Natural killer cell treated with Interleukin-12 subunit alpha and Interleukin-12 subunit beta and Interleukin-15 and Interleukin-18, amount 100 ng/mL, for 72 hours (primary cell): Measurements from ENCODE around the gene TNPO3. TPM values are rescaled to one million over a fixed set of nuclear protein-coding genes. Genes with fewer than 3 reads are reported as not detected.
A peak's percentile ranks its signal among the peaks of the same experiment; 100 is the strongest.

Experiments used
- ATAC-seq, 2 donors: fragments of 150-1000 bp; cut with Tn5 transposase in 1 of 2; sonication (Bioruptor Pico), chemical (Tn5 transposase) in 1 of 2; 2 replicates each; pipeline ENCODE4 v1.10.0; 2021
- DNase-seq: peaks from one replicate; pipeline ENCODE4 v3.0.0; 2022; ENCODE audit warnings: low spot score
- H3K27ac Mint-ChIP-seq, 2 donors: 1 replicate in 1 of 2; 2 replicates in 1 of 2; pipeline ENCODE4 v1.8.0; 2022; ENCODE audit warnings: mixed read lengths in 2 of 2, mild to moderate bottlenecking in 1 of 2, moderate library complexity in 1 of 2
- H3K27me3 Mint-ChIP-seq, 2 donors: 1 replicate in 1 of 2; 2 replicates in 1 of 2; pipeline ENCODE4 v1.8.0; 2022; ENCODE audit warnings: mixed read lengths in 2 of 2
- H3K36me3 Mint-ChIP-seq: one replicate; pipeline ENCODE4 v1.8.0; 2022; ENCODE audit warnings: mixed read lengths
- H3K4me1 Mint-ChIP-seq, 2 donors: 1 replicate in 1 of 2; 2 replicates in 1 of 2; pipeline ENCODE4 v1.8.0; 2022; ENCODE audit warnings: low read depth in 2 of 2, mixed read lengths in 2 of 2, mild to moderate bottlenecking in 1 of 2
- H3K4me3 Mint-ChIP-seq: one replicate; pipeline ENCODE4 v1.8.0; 2022; ENCODE audit warnings: mixed read lengths
- H3K9me3 Mint-ChIP-seq: 2 replicates; pipeline ENCODE4 v1.8.0; 2022; ENCODE audit warnings: mixed read lengths
- total RNA-seq, 2 donors: library from RNA; stranded (reverse); gene quantifications; one replicate each; pipeline ENCODE4 v1.2.3, GENCODE V29; 2022

Gene TNPO3
- total RNA-seq, 2 donors from 2014 or later: 70.8 to 71.2 TPM

GRCh38 chr7:128909625-128910568, 145.0 kb downstream of the TNPO3 start:
- H3K36me3 Mint-ChIP-seq: no peaks in the 10 kb centered on the region

GRCh38 chr7:128908750-128909624, 145.9 kb downstream of the TNPO3 start:
- Mint-ChIP-seq H3K27ac (no peak overlapping the region), H3K4me3 (no peak overlapping the region), H3K9me3 (no peaks in the 10 kb centered on the region), H3K36me3 (no peaks in the 10 kb centered on the region), H3K4me1 (peaks cover 0 to 4% of the 10 kb centered on the region in 2 donors), H3K27me3 (peaks cover 35 to 40% of the 10 kb centered on the region in 2 donors)
- ATAC-seq: no peak
- peak; percentile 39 for DNase-seq

More at GRCh38 chr7:128909625-128910568, 145.0 kb downstream of the TNPO3 start:
- no peak for ATAC-seq
- H3K4me1 Mint-ChIP-seq: peaks cover 0 to 3% of the 10 kb centered on the region in 2 donors
- no peak overlapping the region for H3K27ac Mint-ChIP-seq
- H3K4me3 Mint-ChIP-seq: no peak overlapping the region
- H3K27me3 Mint-ChIP-seq: peaks cover 38 to 46% of the 10 kb centered on the region in 2 donors
- H3K9me3 Mint-ChIP-seq: no peaks in the 10 kb centered on the region
- DNase-seq: no peak

- H3K27me3 Mint-ChIP-seq: peaks cover 34 to 37% of the 10 kb centered on the region in 2 donors
Observed at GRCh38 chr7:128906766-128907559, 147.9 kb downstream of the TNPO3 start.

GRCh38 chr7:128906001-128906765, 148.7 kb downstream of the TNPO3 start:
- no peak for ATAC-seq
- H3K27me3 Mint-ChIP-seq: peaks cover 35 to 36% of the 10 kb centered on the region in 2 donors
- peaks cover 0 to 4% of the 10 kb centered on the region in 2 donors for H3K4me1 Mint-ChIP-seq
- no peak overlapping the region for H3K27ac Mint-ChIP-seq
- H3K36me3 Mint-ChIP-seq: no peaks in the 10 kb centered on the region
- DNase-seq: no peak
- no peaks in the 10 kb centered on the region for H3K9me3 Mint-ChIP-seq
- no peak overlapping the region for H3K4me3 Mint-ChIP-seq

More at GRCh38 chr7:128906766-128907559, 147.9 kb downstream of the TNPO3 start:
- H3K4me1 Mint-ChIP-seq: peaks cover 0 to 4% of the 10 kb centered on the region in 2 donors
- H3K4me3 Mint-ChIP-seq: no peak overlapping the region
- H3K27ac Mint-ChIP-seq: no peak overlapping the region
- ATAC-seq (no peak), DNase-seq (no peak)
- H3K36me3 Mint-ChIP-seq: no peaks in the 10 kb centered on the region
- H3K9me3 Mint-ChIP-seq: no peaks in the 10 kb centered on the region

GRCh38 chr7:128904381-128905197, 150.3 kb downstream of the TNPO3 start:
- peak; percentile 47 to 60 for ATAC-seq
- Mint-ChIP-seq H3K9me3 (no peaks in the 10 kb centered on the region), H3K27ac (no peak overlapping the region), H3K4me3 (no peak overlapping the region), H3K4me1 (peaks cover 0 to 4% of the 10 kb centered on the region in 2 donors), H3K27me3 (peaks cover 25 to 26% of the 10 kb centered on the region in 2 donors), H3K36me3 (no peaks in the 10 kb centered on the region)
- DNase-seq: peak; percentile 57

Other genes starting within 250 kb of the TNPO3 start
- gene FLNC, start 224.7 kb downstream of the TNPO3 start, total RNA-seq: not detected
- gene ATP6V1F, start 192.3 kb downstream of the TNPO3 start, total RNA-seq: 100 to 1,000 TPM; 115 to 145 TPM
- gene KCP, start 144.4 kb downstream of the TNPO3 start, total RNA-seq: 1 to 10 TPM in 1 of 2 donors, under 1 TPM in 1; 0.17 to 1.1 TPM
- 10 to 100 TPM; 26.5 to 43.4 TPM for gene IRF5, start 117.2 kb downstream of the TNPO3 start, total RNA-seq
- gene TSPAN33, start 89.6 kb upstream of the TNPO3 start, total RNA-seq: 10 to 100 TPM; 17.0 to 74.0 TPM
- gene SMO, start 133.5 kb upstream of the TNPO3 start, total RNA-seq: under 1 TPM; 0.39 to 0.69 TPM
- 10 to 100 TPM; 12.1 to 15.9 TPM for gene AHCYL2, start 169.9 kb upstream of the TNPO3 start, total RNA-seq